Measurements from ENCODE around the gene KCNF1. TPM values are rescaled to one million over a fixed set of nuclear protein-coding genes. Genes with fewer than 3 reads are reported as not detected.

The KCNF1 gene
- total RNA-seq, 1 donor from 2014 or later, result 3.1 TPM

DNA sequence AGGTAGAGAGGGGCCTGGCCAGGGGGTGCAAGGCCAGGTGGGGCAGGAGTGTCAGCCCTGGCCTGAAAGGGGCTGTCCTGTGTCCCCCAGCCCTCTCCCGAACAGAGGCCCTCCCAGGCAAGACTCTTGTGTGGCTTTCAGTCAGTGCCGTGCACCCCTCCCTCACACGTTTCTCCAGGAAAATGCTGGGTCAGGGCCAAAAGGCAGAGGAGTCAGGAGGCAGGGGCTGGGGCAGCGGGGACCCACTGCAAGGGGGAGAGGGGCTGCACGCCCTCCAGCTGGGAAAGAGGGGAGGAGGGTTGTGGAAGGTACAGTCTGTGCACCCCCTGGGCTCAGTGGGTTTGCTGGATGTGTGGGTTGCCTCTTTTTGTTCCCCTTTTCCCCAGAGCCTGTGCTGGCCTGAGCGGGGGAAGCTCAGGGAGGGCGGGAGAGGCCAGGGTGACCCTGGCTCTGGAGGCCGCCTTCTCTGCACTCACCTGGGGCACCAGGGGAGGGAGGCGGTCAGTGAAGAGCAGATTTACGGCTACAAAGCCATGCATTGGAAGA is 4.1 kb downstream of the KCNF1 start:
- no peak for DNase-seq (ENCODE audit: low read depth)
- Histone ChIP-seq H3K4me3 (ENCODE audit: low read depth, low read length) (no peak overlapping the region), H3K36me3 (ENCODE audit: control insufficient read depth, insufficient read depth, low read length) (no peaks in the 10 kb centered on the region), H3K27me3 (ENCODE audit: control insufficient read depth, insufficient read depth, low read length) (peaks cover 50% of the 10 kb centered on the region)
- TF ChIP-seq CTCF (IDR thresholded peaks at IDR 0.05; ENCODE audit: insufficient read depth, low read length, poor library complexity, severe bottlenecking), result no peak

- peaks cover 39% of the 10 kb centered on the region for H3K27me3 ChIP-seq (ENCODE audit: control insufficient read depth, insufficient read depth, low read length)
- H3K36me3 ChIP-seq (ENCODE audit: control insufficient read depth, insufficient read depth, low read length), result no peaks in the 10 kb centered on the region
- H3K4me3 ChIP-seq (ENCODE audit: low read depth, low read length), result no peak overlapping the region
- no peak for TF ChIP-seq CTCF (IDR thresholded peaks at IDR 0.05; ENCODE audit: insufficient read depth, low read length, poor library complexity, severe bottlenecking)
- no peak for DNase-seq (ENCODE audit: low read depth)
These were observed 5.2 kb downstream of the KCNF1 start for GRCh38 chr2:10916953-10917352.

GRCh38 chr2:10917927-10918326 is 6.2 kb downstream of the KCNF1 start:
- Histone ChIP-seq H3K27me3 (ENCODE audit: control insufficient read depth, insufficient read depth, low read length) (peaks cover 34% of the 10 kb centered on the region), H3K4me3 (ENCODE audit: low read depth, low read length) (no peak overlapping the region), H3K36me3 (ENCODE audit: control insufficient read depth, insufficient read depth, low read length) (no peaks in the 10 kb centered on the region)
- TF ChIP-seq CTCF (IDR thresholded peaks at IDR 0.05; ENCODE audit: insufficient read depth, low read length, poor library complexity, severe bottlenecking), result no peak
- no peak for DNase-seq (ENCODE audit: low read depth)

DNA sequence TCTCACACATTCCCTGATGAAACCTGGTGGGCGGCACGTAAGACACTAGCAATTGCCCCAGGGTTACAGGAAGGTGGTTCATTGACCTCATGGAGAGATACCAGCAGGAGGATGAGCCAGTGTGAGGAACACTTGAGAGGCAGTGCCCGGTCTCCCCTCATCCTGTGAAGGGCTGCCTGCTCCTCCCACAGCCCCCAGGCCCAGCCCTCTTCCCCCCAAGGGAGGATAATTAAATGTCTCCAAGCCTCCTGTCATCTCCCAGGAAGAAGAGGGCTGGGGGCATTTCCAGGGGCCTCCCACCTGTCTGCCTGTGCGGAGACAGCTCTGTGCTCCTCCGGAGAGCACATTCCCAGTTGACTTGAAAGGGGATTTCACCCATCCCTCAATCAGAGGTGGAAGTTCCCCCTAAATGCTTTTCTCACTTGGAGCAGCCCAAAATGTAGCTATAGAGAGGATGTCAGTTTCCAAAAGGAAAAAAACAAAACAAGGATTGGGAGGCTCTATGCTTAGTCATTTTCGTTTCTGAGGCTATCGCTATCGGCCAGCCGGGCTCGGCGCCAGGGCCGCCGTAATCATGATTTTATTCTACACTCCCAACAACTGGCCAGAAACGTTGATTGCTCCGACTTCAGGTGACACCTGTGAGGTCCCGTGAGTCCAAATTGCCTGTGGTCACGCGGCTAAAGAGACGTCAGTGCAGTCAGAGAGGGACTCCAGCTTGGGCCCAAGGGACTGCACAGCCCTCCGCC is 7.1 kb downstream of the KCNF1 start:
- Histone ChIP-seq H3K4me3 (ENCODE audit: low read depth, low read length) (no peak overlapping the region), H3K27me3 (ENCODE audit: control insufficient read depth, insufficient read depth, low read length) (peaks cover 26% of the 10 kb centered on the region), H3K36me3 (ENCODE audit: control insufficient read depth, insufficient read depth, low read length) (no peaks in the 10 kb centered on the region)
- no peak for DNase-seq (ENCODE audit: low read depth)
- TF ChIP-seq CTCF (IDR thresholded peaks at IDR 0.05; ENCODE audit: insufficient read depth, low read length, poor library complexity, severe bottlenecking), result no peak

- DNase-seq (ENCODE audit: low read depth), result no peak
- no peaks in the 10 kb centered on the region for H3K36me3 ChIP-seq (ENCODE audit: control insufficient read depth, insufficient read depth, low read length)
- no peak for TF ChIP-seq CTCF (IDR thresholded peaks at IDR 0.05; ENCODE audit: insufficient read depth, low read length, poor library complexity, severe bottlenecking)
- peaks cover 25% of the 10 kb centered on the region for H3K27me3 ChIP-seq (ENCODE audit: control insufficient read depth, insufficient read depth, low read length)
- H3K4me3 ChIP-seq (ENCODE audit: low read depth, low read length), result no peak overlapping the region
These were observed 7.7 kb downstream of the KCNF1 start for GRCh38 chr2:10919410-10919770.

Data from kidney epithelial cell (primary cell).